Eye (tissue), 1 donor: Measurements from ENCODE around the gene ADAMTS14.
"Not testable (repeated sequence)": the region's sequence is repeated elsewhere in the genome, so short reads cannot be mapped to it uniquely, and the experiment has no call there.

Source experiments
- DNase-seq: peaks from one replicate; pipeline ENCODE4 v3.0.0-alpha.2; 2015

Gene ADAMTS14

DNA sequence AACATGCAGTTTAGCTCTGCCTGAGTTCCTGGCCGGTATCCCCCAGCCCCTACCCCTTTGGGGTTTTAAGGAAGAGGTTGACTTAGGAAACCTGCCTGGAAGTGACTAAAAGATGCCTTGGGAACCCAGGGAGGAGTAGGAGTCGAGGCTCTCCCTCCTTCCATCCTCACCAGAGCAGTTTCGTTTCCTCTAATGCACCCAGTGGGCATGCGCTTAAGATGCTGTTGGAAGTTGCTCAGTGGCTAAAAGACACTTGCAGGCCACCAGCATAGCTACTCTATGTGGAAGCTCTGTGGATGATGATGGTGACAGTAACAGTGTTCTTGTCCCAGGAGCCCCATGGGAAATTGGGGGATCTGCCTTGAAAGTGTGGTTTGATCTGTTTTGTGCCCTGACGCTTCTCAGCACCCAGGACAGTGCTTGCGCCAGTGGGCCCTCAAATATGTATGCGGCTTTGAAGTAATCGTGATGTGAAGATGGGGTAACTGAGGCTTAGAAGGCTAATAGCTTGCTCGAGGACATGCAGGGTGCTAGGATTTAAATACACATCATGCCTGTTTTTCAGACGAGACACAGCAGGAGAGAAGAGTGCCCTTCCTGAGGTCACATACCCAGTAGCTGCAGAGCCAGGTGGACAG lies 80.8 kb downstream of the ADAMTS14 start:
- no peak for DNase-seq

DNA sequence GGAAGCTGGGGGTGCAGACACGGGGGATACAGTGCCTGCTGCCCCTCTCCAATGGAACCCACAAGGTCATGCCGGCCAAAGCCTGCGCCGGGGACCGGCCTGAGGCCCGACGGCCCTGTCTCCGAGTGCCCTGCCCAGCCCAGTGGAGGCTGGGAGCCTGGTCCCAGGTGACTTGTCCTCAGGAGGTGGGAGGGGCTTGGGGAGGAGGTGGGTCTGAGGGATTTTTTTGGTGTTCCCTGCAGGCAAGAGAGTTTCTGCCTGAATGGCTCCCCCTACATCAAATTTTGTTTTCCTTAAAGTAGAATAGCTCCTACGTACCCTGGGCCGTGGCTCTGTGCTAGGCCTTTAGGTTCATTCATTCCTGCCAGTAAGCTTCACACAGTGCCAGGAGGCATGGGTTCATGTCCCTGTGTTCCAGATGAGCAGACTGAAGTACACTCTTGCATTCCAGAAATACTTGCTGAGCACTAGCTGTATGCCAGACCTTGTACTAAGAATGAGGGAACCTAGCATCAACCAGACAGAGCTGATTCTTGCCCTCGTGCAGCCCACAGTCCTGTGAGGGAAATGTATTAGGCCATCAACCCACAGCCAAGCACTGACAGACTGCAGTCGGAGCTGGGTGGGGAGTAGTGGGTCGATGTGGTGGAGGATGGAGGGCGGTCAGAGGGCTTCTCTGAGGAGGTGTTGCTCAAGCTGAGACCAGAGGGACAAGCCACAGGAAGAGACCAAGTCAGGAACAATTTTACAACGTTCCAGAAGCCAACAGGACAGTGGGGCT lies 81.7 kb downstream of the ADAMTS14 start:
- no peak for DNase-seq

DNA sequence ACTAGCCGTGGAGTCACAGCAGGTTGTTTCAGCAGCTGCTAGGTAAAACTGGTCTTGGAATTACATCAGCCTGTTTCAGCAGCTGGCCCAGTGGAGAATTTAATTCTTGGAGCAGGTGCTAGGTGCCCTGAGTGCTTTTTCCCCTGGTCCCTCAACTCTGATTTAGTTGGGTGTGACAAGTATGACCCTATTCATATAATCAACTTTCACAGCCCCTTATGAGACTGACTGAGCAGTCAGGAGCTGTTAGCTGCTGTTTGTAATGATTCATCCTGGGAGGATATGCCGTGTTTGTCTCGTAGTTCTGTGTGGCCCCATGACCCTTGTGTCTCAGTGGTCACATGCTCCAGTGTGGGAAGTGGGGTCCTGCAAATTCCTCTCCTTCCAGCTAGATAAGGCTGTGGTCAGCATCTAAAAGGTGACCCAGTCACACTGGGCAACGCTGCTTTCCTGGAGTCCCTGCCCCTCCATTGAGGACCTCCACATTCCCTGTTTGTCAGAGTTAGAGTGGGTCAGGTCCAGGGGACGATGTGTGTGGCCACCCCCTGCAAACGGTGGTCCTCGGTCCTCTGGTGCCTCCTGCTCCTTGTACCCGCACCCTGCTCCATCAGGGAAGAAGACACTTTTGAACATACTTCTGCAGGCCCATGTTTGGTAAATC lies 84.5 kb downstream of the ADAMTS14 start:
- no peak for DNase-seq

DNA sequence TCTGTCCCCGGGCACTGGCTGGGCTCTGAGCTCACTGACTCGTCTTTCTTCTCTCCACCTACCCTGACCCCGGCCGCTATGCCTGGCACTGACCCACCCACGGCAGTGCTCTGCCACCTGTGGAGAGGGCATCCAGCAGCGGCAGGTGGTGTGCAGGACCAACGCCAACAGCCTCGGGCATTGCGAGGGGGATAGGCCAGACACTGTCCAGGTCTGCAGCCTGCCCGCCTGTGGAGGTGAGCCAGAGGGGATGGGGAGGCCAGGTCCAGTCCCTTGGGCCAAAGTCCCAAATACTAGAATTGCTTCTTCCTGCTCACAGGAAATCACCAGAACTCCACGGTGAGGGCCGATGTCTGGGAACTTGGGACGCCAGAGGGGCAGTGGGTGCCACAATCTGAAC lies 85.5 kb downstream of the ADAMTS14 start:
- no peak for DNase-seq

DNA sequence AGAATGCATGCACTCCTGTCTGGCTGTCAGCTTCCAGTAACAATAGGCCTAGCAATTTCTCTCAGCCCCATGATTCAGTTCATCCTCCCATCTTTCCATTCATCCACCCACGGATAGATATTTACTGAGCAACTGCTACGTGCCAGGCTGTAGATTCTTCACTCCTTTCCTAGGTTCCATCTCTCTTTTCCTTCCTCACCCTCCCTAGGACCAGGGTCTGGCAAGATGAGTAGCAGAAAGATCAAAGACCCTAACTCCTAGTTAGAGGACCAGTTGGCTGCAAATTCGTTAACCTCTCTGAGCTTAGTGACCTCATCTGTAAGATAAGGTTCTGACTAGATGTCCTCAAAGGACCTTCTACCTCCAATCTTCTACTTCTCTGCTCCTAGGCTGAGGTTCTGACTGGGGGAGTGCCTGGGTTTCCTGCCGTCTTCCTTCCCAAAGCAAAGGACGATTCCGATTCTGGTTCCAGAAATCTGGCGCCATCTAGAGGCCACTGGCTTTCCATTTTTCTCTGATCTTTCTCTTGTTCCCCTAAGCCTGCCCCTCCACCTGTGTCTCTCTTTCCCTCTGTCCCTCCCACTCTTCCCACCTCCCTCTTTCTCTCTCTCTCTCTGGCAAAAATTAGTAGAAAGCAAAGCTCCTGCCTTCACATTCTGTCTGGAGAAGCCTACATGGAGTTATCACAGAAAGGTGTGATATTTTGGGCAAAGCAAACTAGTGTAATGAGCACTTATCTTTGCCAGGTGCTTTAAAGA lies 86.6 kb downstream of the ADAMTS14 start:
- peak; percentile 94 for DNase-seq

DNA sequence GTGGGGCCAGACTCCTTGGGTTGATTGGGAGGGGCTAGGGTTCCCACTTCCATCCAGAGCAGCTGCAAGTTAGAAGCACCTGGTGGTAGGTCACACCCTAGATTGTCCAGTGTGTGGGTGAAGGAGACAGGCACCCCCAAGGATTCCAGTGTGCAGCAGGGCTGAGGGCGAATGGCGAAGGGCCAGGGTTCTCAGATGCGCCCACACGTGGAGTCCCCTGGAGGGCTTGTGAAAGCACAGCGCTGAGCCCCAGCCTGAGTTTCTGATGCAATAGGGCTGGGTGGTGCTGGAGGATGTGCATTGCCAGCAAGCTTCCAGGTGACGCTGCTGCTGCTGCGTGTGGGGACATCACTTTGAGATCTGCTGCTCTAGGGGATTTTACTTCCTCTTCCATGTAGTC lies 87.5 kb downstream of the ADAMTS14 start:
- no peak for DNase-seq

DNA sequence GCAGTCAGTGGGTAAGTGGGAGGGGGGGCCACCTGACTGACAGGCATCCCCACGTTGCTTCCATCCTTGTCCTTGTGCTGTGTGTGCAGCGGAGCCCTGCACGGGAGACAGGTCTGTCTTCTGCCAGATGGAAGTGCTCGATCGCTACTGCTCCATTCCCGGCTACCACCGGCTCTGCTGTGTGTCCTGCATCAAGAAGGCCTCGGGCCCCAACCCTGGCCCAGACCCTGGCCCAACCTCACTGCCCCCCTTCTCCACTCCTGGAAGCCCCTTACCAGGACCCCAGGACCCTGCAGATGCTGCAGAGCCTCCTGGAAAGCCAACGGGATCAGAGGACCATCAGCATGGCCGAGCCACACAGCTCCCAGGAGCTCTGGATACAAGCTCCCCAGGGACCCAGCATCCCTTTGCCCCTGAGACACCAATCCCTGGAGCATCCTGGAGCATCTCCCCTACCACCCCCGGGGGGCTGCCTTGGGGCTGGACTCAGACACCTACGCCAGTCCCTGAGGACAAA lies 88.0 kb downstream of the ADAMTS14 start:
- no peak for DNase-seq

DNA sequence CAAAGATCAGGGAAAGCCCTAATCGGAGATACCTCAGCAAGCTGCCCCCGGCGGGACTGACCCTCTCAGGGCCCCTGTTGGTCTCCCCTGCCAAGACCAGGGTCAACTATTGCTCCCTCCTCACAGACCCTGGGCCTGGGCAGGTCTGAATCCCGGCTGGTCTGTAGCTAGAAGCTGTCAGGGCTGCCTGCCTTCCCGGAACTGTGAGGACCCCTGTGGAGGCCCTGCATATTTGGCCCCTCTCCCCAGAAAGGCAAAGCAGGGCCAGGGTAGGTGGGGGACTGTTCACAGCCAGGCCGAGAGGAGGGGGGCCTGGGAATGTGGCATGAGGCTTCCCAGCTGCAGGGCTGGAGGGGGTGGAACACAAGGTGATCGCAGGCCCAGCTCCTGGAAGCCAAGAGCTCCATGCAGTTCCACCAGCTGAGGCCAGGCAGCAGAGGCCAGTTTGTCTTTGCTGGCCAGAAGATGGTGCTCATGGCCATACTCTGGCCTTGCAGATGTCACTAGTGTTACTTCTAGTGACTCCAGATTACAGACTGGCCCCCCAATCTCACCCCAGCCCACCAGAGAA lies 88.8 kb downstream of the ADAMTS14 start:
- DNase-seq, result peak; percentile 50

DNA sequence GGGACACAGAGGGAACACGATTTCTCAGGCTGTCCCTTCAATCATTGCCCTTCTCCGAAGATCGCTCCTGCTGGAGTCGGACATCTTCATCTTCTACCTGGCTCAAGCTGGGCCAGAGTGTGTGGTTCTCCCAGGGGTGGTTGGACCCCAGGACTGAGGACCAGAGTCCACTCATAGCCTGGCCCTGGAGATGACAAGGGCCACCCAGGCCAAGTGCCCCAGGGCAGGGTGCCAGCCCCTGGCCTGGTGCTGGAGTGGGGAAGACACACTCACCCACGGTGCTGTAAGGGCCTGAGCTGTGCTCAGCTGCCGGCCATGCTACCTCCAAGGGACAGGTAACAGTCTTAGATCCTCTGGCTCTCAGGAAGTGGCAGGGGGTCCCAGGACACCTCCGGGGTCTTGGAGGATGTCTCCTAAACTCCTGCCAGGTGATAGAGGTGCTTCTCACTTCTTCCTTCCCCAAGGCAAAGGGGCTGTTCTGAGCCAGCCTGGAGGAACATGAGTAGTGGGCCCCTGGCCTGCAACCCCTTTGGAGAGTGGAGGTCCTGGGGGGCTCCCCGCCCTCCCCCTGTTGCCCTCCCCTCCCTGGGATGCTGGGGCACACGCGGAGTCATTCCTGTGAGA lies 89.5 kb downstream of the ADAMTS14 start:
- DNase-seq, result no peak

DNA sequence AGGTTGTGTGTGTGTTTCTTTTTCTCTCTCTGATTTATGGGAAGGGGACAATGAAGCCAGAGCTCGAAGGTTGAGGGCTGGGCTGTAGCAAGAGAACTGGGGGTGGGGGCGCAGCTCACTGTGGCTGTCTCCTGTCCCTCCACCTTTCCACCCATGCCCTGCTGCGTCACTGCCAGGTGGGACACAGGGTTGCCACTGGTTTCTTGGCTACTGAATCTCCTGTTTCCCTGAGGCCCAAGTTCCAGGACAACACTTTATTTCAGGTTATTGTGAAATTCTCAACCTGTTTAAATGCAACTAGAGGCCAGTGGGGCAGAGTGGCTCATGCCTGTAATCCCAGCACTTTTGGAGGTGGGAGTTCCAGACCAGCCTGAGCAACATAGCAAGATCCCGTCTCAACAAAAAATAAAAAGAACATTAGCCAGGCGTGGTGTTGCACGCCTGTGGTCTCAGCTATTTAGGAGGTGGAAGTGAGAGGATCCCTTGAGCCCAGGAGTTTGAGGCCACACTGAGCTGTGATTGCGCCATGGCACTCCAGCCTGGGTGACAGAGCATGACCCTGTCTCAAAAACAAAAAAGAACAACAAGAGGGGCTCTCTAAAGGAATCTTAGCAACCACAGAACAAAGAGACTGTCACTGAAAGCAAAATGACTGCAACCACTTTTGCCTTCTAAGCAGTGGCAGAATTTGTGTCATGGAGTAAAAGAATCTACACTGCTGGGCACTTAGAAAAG lies 90.3 kb downstream of the ADAMTS14 start:
- no peak for DNase-seq

DNA sequence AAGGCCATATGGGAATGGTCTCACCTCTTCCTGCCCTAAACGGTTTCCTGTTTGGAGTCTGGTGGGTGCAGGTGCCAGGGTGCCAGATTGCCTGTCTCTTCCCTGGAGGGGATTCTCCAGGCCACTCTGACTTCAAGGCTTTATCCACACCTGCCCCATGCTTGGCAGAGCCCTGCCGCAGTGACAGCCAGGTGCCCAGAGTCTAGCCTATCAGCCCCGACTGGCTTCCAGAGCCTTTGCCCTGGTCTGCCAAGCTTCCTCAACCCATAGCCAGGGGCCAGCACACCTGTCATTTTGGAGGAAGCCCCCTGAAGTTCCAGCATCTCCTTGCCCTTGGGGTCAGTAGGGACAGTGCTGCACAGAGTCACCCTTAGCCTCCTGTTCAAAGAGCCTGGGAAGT lies 91.3 kb downstream of the ADAMTS14 start:
- no peak for DNase-seq

DNA sequence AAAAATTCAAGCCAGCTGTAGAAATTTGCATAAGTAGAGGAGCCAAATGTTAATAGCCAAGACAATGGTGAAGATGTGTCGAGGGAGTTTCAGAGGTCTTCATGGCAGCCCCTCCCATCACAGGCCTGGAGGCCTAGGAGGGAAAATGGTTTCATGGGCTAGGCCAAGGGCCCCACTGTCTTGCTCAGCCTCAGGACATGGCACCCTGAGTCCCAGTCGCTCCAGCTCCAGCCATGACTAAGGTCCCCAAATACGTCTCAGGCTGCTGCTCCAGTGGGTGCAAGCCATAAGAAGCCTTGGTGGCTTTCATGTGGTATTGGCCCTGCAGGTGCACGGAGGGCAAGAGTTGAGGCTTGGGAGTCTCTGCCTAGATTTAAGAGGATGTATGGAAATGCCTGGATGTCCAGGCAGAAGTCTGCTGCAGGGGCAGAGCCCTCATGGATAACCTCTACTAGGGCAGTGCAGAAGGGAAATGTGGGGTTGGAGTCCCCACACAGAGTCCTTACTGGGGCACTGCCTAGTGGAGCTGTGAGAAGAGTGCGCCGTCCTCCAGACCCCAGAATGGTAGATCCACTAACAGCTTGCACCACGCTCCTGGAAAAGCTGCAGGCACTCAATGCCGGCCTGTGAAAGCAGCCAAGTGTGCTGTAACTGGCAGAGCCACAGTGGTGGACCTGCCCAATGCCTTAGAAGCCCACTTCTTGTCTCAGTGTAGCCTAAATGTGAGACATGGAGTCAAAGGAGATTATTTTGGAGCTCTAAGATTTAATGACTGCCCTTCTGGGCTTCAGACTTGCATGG lies 93.7 kb downstream of the ADAMTS14 start:
- no peak for DNase-seq

DNA sequence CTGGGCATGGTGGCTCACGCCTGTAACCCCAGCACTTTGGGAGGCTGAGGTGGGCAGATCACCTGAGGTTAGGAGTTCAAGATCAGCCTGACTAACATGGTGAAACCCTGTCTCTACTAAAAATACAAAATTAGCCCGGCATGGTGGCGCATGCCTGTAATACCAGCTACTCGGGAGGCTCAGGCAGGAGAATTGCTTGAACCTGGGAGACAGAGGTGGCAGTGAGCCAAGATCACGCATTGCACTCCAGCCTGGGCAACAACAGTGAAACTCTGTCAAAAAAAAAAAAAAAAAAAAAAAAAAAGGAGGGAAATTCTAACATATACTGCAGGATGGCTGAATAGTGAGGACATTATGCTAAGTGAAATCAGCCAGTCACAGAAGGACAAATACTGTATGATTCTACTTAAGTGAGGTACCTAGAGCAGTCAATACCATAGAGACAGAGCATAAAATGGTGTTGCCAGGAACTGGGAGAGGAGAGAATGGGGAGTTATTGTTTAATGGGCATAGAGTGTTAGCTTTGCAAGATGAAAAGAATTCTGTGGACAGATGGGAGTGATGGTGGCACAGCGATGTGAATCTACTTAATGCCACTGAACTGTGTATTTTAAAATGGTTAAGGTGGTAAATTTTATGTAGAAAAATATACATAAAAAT lies 95.8 kb downstream of the ADAMTS14 start:
- DNase-seq, result not testable (repeated sequence)

DNA sequence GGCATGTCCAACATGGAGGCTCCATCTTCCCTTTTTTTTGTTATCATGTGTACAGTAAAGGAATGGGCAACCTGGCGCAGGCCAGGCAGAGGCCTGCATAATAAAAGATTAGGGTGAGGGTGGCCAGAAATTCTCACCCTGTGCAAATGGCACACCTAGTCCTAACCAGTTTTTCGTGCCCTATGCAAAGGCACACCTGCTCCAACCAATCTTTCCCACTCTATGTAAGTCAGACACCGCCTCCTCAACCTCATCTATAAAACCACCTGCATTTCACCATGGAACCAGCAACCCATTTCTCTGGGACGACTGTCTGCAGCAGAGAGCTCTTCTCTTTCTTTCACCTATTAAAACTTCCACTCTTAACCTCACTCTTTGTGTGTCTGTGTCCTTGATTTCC lies 96.8 kb downstream of the ADAMTS14 start:
- no peak for DNase-seq

DNA sequence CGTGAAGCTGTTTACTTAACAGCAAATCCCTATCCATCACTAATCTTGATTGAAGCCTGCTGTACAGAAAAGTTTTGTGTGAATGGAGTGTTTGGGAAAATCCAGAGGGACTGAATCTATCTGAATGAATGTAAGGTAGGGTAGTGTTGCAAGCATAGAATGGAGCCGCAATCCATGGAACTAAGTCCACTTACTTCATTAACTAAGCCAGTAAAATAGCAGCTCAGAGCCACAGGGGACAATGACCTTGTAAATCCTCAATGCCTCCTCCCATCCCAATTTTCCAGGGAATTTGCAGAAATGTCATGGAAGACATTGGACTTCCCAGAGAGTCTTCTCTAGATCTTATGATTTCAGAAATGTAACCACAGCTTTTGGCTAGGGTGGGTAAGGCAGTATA lies 97.7 kb downstream of the ADAMTS14 start:
- DNase-seq, result no peak

DNA sequence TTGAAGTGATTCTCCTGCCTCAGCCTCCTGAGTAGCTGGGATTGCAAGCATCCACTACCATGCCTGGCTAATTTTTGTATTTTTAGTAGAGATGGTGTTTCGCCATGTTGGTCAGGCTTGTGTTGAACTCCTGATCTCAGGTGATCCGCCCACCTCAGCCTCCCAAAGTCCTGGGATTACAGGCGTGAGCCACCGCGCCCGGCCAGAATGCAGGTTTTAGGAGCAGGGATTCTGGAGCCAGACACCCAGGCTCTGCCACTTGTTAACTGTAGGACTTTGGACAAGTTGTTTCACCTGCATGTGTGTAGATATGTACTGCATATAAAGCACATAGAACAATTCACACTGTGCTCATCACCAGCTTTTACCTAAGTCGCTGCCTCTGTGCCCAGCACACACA lies 98.2 kb downstream of the ADAMTS14 start:
- not testable (repeated sequence) for DNase-seq

DNA sequence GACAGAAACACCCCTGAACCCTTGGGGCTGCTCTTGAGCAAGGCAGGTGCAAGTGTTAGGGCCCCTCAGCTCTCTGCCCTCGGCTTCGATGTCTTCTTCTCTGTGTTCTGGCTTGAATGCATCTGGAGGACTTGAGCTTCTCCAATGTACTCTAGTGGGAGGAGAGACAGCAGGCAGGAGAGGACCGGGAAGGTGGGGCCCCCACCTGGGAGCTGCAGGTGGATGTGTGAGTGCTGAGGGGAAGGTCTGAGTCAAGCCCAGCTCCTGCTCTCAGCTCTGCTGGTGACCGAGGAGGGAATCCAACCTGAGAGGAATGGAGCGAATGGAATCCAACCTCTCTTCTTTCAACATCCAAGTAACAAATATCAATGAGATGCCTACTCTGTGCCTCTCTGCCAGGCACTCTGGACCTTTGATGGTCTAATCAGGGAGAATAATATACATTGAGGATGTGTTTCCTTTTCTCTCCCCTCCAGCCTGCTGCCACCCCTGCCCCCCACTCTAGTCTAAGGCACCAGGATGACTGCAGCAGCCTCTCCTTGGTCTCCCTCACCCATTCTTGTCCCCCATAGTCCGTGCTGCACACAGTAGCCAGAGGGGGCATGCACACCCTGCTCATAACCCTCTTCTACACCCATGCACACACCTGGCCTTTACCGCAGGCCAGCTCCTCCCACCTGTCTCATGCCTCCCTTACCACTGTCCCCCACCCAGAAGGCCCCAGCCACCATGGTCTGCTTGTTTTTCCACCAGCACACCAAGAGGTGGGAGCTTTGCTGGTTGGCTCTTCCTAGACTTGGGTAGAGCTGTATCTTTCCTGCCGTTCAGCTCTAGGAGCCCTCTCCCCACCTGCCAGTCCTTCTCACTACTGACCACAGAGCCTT lies 99.2 kb downstream of the ADAMTS14 start:
- DNase-seq, result no peak

DNA sequence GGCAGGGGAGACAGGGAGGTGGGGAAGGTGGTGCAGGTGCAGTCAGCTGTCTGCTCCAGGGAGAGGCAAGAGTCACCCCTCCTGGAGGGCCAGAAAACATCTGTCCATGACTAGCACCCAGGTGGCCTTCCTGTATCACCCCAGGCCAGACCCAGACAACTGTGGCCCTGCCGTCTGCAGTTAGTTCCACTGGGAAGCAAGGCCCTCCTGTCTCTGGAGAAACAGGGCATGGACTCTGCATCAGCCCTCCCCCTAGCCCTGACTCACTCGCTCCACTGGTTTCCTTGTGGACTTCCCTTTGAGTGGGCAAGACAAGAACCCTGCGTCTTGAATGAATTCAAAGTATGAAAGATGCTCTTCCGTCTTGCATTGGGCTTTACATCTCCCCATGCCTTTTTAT lies 100.3 kb downstream of the ADAMTS14 start:
- DNase-seq, result no peak

DNA sequence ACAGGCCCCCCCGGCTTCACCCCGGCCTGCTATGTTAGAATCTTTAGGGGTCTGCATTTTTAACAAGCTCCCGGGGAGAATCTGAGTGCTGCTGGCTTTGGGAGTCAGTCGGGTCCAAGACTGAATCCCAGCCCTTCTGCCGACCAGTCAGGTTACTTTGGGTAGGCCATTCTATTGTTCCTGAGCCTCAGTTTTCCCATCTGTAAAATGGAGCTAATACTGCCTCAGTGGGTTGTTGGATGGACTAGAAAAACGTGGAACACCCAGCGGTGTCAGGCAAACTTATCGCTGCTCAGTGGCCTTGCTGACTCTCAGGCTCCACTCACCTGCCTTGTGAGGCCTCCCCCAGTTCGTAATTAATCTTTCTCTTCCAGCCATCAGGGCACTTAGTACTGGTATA lies 101.2 kb downstream of the ADAMTS14 start:
- DNase-seq, result no peak
